ENCODE results near the gene RBM33.
"Not testable (repeated sequence)": the region's sequence is repeated elsewhere in the genome, so short reads cannot be mapped to it uniquely, and the experiment has no call there.

The RBM33 gene

GRCh38 chr7:155813546-155814315, 169.3 kb downstream of the RBM33 start:
- no peak for DNase-seq

- no peak for DNase-seq
Observed at GRCh38 chr7:155814316-155815276, 170.1 kb downstream of the RBM33 start.

GRCh38 chr7:155815332-155816191, 171.1 kb downstream of the RBM33 start:
- peak; percentile 39 for DNase-seq

DNA sequence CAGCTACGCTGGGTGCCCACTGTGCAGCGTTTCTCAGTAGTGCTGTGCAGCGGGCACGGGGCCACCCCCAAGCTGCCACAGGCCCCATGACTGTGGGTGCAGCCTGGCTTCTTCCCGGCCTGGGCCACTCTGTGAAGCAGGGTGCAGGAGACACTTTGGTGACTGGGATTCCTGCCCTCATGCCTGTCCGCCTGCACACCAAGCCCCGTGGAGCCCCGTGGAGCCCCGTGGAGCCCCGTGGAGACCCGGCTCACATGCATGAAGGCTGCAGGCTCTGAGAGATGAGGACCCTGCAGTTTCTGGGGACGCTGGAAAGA, 171.7 kb downstream of the RBM33 start:
- no peak for DNase-seq

- no peak for DNase-seq
Observed at GRCh38 chr7:155816996-155817395, 172.5 kb downstream of the RBM33 start.

DNA sequence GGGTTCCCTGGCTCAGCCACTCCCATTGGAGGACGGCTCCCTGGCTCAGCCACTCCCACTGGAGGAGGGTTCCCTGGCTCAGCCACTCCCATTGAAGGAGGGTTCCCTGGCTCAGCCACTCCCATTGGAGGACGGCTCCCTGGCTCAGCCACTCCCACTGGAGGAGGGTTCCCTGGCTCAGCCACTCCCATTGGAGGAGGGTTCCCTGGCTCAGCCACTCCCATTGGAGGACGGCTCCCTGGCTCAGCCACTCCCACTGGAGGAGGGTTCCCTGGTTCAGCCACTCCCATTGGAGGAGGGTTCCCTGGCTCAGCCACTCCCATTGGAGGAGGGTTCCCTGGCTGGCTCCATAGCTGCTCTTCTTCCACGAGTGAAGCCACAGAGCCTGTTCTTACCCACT, 173.1 kb downstream of the RBM33 start:
- not testable (repeated sequence) for DNase-seq

DNA sequence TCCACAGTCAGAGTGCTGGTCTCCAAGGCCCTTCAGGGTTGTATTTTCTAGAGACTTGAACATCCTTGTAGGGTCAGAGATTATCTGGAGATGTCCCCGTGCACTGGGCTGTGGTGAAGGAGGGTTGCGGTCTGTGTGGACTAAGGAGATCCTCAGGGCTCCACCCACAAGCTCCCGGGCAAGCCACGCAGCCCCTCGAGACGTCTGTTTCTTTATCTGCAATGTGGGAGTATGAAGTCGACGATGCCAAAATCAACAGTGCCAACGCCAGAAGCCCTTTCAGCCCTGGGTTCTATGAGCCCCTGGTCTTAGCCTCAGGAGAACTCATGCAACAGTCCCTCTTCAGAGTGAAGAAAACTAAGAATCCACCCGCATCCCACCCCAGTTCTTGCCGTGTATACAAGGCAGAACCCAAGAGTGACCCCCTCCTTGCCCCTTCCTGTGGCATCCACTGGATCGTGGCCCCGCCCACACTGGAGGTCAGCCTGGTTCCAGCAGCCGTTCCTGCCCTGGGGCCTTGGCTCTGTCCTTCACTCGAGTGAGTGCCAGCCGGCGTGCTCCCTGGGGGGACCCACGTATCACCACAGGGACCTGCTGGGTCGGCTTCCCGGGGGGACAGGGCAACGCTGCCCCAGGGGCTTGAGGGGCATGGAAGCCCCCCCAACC, 173.8 kb downstream of the RBM33 start:
- no peak for DNase-seq

GRCh38 chr7:155818820-155819168, 174.3 kb downstream of the RBM33 start:
- no peak for DNase-seq

- no peak for DNase-seq
Observed at GRCh38 chr7:155819186-155819585, 174.7 kb downstream of the RBM33 start.

GRCh38 chr7:155820246-155820645, 175.8 kb downstream of the RBM33 start:
- DNase-seq: no peak

GRCh38 chr7:155820788-155821187, 176.3 kb downstream of the RBM33 start:
- no peak for DNase-seq

GRCh38 chr7:155821851-155822250, 177.4 kb downstream of the RBM33 start:
- no peak for DNase-seq

GRCh38 chr7:155824227-155824886, 179.9 kb downstream of the RBM33 start:
- DNase-seq: no peak

DNA sequence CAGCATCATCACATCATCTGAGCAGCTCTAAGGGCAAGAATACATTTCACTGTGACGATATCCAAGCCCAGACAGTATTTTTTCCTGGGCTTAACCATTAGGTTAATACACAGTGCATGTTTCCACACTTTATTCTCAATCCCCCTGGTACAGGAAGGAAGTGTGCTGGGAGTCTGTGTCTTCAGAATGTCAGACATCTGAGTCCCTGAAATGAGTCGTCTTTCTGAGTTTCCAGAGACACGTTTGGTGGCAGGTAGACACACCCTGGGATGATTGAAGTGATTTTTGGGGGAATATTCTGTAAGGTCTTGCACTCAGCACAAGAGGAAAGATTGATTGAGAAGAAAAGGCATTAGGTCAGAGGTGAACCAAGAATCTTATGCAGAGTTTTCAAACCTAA, 180.9 kb downstream of the RBM33 start:
- no peak for DNase-seq

DNA sequence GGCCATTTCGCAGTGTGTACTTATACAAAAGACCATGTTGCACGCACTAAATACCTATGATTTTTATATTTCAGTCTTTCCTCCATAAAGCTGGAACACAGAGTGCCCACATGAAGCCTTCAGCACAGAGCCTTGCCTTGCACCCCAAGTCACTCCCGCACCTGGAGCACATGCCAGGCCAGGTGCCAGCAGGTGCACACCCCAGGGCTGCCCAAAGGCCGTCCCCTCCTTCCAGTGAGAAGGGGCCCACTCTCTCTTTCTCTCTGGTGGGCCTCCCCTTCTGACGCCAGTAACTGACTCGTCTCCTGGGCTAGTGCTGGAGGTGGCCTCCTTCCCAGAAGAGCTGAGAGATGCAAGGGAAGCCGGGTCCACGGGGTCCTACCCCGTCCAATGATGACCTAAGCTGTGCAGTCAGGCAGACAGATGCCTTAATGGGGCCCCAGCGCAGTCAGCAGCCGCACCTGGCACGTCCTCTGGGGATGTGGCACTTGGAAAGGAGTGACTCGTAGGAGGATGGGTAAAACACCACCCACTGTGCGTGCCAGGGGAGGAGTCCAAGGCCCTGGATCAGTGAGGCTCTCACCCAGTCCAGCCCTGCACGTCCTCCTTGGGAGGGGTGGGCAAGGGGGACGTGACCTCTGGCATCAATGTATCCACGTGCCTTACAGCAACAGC, 185.5 kb downstream of the RBM33 start:
- no peak for DNase-seq
